HG02642 (cell line): ENCODE measurements around the gene MON2.
"Not testable (repeated sequence)": the region's sequence is repeated elsewhere in the genome, so short reads cannot be mapped to it uniquely, and the experiment has no call there.

ENCODE experiments used
- ATAC-seq: cut with Tn5 transposase; IDR thresholded peaks from one replicate; pipeline ENCODE4 v1.9.1; 2021; ENCODE audit warnings: mild to moderate bottlenecking; ENCODE audit not compliant: unreplicated experiment, poor library complexity

MON2 gene

DNA sequence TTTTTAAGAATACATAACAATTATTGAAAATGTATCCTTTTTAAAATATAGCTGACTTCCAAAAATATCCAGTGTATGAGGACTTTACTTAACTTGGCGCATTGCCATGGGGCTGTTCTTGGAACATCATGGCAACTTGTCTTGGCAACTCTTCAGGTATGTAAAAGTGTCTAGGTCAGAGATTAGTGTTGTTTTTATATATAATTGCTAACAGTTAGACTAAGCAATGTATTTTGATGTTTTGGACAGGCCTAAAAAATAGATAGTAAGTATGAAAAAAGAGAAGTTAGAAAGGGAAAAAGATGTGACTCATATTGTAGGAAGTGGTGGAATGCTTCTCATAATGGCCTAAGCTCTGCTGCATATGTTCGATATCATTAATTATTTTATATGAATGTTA is 70.9 kb downstream of the MON2 start:
- no peak for ATAC-seq

DNA sequence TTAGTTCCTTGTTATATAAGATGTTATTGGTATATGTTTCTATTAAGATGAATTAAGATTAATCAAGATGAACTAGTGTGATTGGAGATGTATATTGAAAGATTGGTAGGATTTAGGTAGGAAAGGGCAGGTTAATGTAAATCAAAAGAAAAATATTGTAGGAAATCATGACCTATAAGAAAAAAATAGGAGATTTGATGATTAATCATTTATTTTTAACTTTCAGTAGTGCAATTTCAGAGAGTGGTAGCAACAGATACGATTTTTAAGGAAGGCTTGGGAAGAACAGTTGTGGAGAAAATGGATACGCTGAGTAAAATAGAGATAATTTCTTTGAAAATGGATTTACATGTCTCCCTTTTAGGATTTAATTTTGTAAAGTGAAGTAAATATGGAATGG is 73.7 kb downstream of the MON2 start:
- ATAC-seq: no peak

DNA sequence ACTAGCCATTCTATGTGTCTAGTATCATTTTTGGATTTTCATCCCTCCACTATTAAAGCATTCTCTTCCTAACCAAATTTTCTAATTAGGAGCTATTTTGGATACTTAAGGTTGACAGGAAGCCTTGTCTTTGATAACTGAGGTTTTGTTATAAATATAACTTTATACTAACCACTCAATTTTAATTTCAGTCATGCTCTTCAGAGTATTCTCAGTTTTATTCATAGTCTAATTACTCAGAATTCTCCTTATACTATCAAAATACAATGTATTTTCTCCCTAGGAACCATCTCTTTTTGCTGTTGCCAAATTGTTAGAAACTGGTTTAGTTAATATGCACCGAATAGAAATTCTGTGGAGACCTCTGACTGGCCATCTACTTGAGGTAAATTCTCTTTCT is 76.2 kb downstream of the MON2 start:
- ATAC-seq: no peak

DNA sequence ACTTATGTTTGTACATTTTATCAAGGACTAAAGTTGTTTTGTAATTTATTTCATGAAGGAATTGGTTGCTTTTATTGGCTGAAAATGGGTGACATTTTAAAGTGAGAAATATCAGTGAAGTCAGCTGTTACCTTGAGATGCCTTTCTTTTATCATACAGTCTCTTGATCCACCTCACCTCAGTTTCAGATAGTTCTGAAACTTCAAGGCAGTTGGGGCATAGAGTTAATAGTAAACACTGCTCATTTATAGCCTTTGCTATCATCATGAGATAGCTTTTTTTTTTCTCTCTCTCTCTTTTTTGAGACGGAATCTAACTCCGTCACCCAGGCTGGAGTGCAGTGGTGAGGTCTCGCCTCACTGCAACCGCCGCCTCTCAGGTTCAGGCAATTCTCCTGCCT is 76.7 kb downstream of the MON2 start:
- no peak for ATAC-seq

DNA sequence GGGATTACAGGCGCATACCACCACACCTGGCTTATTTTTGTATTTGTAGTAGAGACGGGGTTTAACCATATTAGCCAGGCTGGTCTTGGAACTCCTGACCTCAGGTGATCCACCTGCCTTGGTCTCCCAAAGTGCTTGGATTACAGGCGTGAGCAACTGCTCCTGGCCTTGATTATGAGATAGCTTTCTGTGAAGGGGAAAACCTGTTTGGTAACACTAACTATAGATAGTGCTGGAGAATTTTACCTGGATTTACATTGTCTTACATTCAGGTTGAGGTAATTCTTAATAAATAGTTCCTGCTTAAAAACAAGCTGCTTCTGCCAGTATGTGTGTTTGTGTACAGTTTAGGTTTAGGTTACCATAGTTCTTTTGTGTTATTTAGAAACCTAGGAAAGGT is 77.1 kb downstream of the MON2 start:
- ATAC-seq: no peak

DNA sequence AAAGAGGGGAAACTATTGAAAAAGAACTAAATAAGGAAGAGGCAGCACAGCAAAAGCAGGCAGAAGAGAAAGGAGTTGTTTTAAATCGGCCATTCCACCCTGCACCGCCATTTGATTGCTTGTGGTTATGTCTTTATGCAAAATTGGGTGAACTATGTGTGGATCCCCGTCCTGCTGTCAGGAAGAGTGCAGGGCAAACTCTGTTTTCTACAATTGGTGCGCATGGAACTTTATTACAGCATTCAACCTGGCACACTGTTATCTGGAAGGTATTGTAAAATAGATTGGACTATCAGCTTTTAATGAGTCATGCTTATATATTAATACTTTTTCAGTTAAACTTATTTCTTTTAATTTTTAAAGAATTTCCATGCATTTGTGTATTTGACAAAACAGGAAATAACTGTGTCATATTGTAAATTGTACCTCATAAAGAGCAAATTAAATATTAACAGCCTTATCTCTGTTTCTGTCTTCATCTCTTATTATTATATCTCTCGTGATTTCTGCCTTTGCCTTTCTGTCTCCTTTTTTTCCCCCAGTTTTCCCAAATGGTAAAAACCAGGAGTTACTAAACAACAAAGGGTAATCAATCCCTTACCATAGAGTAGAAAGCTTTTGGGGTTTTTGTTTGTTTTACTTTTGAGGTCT is 86.4 kb downstream of the MON2 start:
- ATAC-seq: no peak

DNA sequence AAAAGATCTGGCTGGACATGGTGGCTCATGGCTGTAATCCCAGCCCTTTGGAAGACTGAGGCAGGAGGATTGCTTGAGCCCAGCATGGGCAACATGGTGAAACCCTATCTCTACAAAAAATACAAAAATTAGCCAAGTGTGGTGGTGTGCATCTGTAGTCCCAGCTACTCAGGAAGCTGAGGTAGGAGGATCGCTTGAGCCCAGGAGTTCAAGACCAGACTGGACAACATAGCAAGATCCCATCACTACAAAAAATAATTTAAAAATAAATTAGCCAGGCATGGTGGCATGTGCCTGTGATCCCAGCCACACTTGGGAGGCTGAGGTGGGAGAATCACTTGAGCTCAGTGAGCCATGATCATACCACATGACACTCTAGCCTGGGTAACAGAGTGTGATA is 92.7 kb downstream of the MON2 start:
- ATAC-seq: not testable (repeated sequence)

DNA sequence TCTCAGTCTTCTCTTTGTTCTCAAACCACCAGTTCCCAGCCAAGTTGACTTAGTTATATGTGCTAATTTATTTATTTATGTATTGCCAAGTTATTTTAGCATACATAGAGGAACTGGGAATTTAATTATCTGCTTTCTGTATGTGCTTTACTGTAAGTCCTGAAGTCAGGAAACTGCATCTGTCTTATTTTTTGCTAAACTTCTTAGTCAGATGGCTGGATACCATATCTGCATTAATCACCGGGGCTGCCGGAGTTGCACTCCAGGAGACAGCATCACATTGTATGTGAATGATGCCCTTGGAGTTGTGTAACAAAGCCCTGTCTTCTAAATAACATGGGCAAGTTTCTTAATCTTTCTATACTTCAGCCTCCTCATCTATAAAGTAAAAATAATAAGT is 96.2 kb downstream of the MON2 start:
- ATAC-seq: no peak

DNA sequence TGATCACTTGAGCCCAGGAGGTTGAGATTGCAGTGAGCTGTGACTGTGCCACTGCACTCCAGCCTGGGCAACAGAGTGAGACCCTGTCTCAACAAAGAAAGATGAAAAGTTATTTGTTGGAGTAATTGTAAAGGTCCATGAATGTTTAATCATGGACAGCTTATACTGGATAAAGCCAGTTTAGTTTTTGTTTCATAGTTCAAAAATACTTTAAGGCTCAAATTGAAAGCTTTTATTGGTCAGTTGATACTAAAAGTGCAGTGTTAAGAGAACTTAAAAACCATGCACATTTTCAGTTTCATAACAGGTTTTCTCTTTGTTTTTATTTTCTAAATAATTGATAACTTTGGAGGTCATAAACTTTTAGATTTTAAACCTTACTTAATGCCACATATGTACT is 108.4 kb downstream of the MON2 start:
- no peak for ATAC-seq

DNA sequence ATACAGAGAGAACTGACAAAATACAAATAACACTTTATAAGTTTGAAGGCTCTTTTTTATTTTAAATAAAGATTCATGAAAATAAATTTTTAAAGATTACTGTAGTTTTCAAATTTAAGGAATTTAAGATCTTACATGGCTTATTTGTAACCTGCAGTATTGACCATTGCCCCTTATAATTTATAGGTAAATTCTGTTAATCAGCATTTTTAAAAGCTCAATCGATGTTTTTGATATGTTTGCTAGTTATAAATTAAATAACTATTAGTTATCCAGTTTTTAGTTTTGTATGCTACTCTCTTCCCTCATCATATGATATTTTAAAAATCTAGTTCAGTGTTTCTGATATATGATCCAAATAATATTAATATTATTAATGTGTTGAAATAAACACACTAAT is 109.9 kb downstream of the MON2 start:
- ATAC-seq: no peak

DNA sequence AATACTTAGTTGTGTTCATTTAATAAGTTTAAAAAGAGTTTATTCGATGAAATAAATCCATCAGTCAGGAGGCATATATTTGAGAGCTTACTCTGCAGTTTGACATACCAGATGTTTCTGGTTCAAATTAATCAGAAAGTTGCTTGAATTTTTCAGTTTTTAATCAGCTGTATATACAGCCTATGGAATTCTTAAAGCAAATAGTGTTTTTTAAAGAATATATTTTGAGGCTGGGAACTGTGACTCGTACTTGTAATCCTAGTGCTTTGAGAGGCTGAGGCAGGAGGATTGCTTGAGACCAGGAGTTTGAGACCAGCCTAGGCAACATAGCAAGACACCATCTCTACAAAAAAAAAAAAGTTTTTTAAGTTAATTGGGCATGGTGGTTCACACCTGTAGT is 112.1 kb downstream of the MON2 start:
- no peak for ATAC-seq

DNA sequence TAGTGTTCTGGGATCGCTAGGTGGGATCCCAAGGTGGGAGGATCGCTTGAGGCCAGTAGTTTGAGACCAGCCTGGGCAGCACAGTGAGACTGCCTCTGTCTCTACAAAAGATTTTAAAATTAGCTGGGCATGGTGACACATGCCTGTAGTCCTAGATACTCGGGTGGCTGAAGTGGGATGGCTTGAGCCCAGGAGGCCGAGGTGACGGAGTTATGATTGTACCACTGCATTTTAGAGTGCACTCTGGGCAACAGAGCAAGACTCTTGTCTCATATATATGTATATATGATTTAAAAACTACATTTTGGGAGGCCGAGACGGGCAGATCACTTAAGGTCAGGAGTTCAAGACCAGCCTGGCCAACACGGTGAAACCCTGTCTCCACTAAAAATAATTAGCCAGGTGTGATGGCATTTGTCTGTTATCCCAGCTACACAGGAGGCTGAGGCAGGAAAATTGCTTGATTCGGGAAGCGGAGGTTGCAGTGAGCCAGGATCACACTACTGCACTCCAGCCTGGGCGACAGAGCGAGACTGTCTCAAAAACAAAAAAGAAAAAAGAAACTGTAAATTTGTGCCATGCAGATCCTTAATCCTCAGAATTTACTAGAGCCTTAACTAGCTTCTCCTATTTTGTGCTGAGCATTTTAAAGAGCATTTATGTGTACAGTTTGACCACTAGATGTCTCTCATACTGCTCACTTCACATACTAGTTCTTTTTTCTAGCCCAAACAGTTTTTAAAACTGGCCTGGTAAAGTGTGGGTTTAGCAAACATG is 114.8 kb downstream of the MON2 start:
- peak; percentile 62 for ATAC-seq

DNA sequence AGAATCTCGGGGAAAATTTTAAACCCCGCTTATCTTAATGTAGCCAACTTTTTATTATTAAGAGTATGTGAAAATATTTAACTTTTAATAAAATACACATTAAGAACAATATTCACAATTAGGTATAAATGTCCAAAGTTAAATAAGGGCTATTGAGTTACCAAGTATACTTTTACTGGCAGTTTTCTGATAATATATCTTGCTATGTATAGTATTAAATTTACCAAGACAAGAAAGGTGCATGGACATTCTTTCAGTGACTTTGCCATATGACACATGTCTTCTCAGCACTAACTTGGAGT is 115.4 kb downstream of the MON2 start:
- no peak for ATAC-seq

DNA sequence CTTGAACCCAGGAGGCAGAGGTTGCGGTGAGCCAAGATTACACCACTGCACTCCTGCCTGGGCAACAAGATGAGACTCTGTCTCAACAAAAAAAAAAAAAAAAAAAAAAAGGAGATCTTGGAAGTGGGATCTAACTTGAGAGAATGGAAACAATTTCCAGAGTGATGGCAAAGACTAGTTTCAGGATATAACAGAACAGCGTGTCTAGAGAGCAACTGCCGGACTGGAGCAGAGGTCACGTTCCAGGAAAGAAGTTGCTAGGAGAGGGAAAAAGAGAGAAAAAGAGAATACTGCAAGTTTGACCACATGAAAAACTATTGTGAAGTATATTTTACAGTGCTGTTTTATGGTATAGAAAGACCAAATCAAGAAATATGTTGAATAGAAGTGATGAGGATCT is 118.0 kb downstream of the MON2 start:
- no peak for ATAC-seq

DNA sequence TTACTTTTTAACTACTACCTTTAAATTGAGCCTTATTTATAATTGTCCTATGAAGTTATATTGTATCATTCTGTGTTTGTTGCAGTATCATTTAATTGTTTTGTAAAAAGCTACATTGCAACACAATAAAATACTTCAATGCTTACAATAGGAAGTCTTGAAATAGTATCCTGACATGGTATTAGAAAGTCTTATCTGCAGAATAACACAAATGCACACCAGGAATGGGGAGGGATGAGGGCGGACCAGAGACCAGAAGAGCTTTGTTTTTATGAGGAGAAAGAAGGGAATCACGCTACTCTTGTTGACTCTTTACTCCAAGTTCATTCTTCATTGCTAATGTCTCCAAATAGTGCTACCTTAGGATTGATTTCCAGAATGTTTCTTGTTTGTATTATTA is 120.2 kb downstream of the MON2 start:
- no peak for ATAC-seq

DNA sequence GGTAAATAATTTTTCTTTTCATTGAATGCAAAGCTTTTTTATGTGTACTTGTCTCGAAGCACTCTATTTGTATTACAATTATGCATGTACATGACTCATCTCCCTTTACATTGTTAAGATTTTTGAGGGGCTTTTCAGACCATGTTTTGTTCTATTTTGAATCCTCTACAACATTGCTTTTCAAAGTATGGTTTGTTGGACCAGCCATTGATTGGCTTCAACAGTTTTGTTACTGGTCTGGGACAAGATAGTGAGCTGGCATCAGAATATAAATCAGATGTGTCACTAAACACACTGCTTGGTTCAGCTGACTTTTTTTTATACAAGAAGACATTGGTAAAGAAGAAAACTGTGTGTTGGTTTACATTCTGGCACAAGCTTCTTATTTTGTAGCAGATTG is 122.3 kb downstream of the MON2 start:
- ATAC-seq: no peak

DNA sequence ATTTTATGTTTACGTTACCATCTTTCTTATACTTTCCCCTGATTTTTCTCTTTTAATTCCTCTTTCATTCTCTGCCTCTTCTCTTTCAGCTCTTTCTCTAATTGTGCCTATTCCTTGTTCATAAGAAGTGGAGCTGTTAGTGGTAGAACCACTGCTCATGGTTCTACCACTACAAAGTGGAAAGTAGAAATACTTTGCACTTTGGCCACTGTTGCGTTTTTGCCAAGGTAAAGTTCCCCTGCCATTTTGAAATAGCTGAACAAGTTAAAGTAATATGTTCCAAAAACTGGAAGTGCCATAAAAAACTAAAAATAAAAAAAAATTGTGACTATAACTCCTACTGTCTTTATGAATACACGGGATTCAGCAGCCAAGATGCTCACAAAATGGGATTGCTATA is 130.6 kb downstream of the MON2 start:
- no peak for ATAC-seq

DNA sequence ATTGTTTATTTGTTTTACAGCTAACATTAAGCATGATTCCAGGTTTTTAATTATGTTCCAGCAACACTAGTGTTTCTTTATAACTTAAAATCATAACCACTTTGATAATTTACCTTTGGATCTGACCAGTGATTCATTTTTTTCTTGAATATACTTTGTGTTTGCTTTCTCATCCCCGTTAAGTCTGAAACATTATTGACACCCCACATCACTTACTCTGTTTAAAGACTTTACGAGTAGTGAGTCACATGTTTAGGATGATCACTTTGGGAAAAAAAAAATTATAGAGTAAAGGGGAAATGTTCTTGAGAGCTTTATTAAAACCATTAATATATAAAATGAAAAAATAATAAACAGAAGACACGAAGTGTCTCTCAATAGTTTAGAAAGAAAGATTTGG is 132.2 kb downstream of the MON2 start:
- no peak for ATAC-seq

DNA sequence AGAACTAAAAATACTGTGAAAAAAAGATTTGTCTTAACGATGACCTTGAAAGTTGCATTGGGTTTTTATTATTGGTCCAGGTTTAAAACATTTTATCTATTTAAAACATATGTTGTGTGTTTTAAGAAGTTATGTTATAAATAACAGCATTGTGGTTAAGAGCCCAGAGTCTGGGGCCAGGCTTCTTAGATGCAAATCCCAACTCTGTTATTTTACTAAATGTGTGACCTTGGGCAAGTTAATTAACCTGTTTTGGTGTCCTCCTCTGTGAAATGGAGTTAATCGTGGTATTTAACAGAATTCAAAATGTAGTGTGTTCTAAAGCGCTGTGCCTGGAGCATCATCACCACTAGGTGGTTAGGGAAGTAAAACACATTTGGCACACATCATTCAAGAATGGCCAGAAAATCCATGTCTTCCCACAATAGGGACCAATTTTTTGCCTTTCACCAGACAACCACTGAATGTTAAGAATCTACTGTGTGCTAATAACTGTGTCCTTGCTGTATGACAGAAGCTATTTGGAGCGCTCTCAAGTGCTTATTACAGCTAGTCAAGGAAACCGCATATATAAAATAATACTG is 133.3 kb downstream of the MON2 start:
- no peak for ATAC-seq

DNA sequence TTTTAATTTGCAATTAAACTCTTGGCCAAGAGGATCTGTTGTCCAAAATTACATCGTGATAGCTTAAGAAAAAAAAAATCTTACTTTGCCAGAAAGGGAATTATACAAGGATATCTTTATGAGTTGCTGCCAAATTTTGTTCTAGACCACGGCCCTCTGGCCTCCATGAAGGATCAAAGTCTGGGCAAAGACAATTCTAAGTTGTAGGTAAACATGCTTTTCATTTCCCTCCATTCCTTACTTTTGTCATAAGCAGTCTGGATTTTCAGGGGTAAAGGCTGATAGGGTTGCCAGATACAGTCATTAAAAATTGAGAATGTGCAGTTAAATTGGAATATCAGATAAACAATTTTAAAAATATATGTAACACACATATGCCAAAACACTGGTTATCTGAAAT is 135.1 kb downstream of the MON2 start:
- ATAC-seq: no peak

DNA sequence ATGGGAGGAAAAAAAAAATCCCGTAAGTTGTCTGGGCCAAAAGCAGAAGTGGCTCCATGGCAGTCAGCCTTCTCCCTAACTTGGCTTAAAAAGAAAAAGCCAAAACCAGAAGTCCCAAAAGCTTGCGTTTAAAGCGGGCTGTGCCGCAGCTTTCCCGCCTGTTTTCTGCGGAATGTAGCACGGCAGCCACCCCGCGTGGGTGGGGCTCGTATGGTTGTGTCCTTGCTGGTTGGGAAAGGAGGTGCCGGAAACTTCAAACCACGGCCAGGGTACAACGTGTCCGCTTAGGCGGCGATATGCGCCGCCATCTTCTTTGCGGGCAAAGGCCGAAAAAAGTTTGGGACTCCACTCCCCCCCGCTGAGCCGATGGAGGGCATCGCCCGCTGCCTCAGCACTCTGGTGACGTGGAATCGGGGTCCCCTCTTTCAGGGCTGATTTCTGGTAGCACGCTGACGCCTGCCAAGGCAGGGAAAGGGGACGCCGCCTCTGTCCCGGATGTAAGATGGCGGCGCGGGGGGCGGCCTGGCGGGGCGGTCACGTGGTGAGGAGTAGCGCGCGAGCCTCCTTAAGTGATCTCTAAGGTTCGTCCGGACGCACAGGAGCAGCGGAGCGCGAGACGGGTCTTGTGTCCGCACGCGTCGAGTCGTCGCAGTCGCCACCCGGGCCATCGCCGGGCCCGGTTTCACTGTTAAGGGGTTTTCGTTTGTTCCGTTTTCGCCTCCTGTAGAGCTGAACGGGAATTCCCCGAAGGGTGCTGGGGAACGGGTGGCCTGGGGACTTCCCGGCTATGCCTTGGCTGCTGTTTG is 135.8 kb downstream of the MON2 start:
- ATAC-seq: peak; percentile 73
